Thyroid gland (tissue), 4 donors: ENCODE data around the gene RAB23.

Experiments
- CTCF ChIP-seq, 6 experiments: fragments of 200-600 bp in 3 of 6; fragments of 450-650 bp in 3 of 6; sonication (generic) in 3 of 6; IDR thresholded peaks; one replicate each; pipeline ENCODE4 v1.5.1; 2016 to 2019; ENCODE audit warnings: antibody characterized with exemption in 6 of 6, mild to moderate bottlenecking in 2 of 6, inconsistent platforms in 1 of 6, moderate library complexity in 1 of 6
- POLR2A ChIP-seq, 2 donors: fragments of 450-650 bp; IDR thresholded peaks; one replicate each; pipeline ENCODE4 v1.6.1; 2017; ENCODE audit warnings: antibody characterized with exemption in 2 of 2, mild to moderate bottlenecking in 2 of 2, moderate library complexity in 1 of 2

- TF ChIP-seq CTCF (IDR thresholded peaks at IDR 0.05) (no peak), POLR2A (IDR thresholded peaks at IDR 0.05) (no peak)
These were observed 32.1 kb upstream of the RAB23 start for GRCh38 chr6:57254055-57254717.
